Mucosa of descending colon (tissue), 3 donors: ENCODE results near the gene ASXL1. TPM values are rescaled to one million over a fixed set of nuclear protein-coding genes. Genes with fewer than 3 reads are reported as not detected.
"Not testable (repeated sequence)": the region's sequence is repeated elsewhere in the genome, so short reads cannot be mapped to it uniquely, and the experiment has no call there.

Experiments used
- ATAC-seq: fragments of 200-7000 bp; cut with Tn5 transposase; one replicate; pipeline ENCODE4 v1.9.1; 2020; ENCODE audit warnings: mild to moderate bottlenecking, moderate library complexity
- DNase-seq, 3 donors: peaks; one replicate each; pipeline ENCODE4 v3.0.0-alpha.2; 2020
- H3K36me3 ChIP-seq: fragments of 200-600 bp; one replicate; pipeline ENCODE4 v1.8.0; 2021; ENCODE audit warnings: low read depth, mild to moderate bottlenecking
- H3K4me1 ChIP-seq: fragments of 200-600 bp; one replicate; pipeline ENCODE4 v1.8.0; 2021; ENCODE audit warnings: low read depth, mild to moderate bottlenecking
- H3K4me3 ChIP-seq: fragments of 200-600 bp; one replicate; pipeline ENCODE4 v1.8.0; 2021; ENCODE audit warnings: mild to moderate bottlenecking
- H3K9me3 ChIP-seq: fragments of 200-600 bp; one replicate; pipeline ENCODE4 v1.8.0; 2021; ENCODE audit warnings: mild to moderate bottlenecking
- CTCF ChIP-seq: fragments of 200-600 bp; IDR thresholded peaks from one replicate; pipeline ENCODE4 v1.8.0; 2022; ENCODE audit warnings: antibody characterized with exemption, mild to moderate bottlenecking
- intact Hi-C, 2 donors: fragments of 100-400 bp; cut with DNase I in 1 of 2; cut with micrococcal nuclease in 1 of 2; formaldehyde crosslinking; loops; one replicate each; pipeline versions ENCODE4 v1.11.0 to v1.11.1; 2022; cut with DNase I, micrococcal nuclease
- total RNA-seq, 3 donors: library from RNA; stranded (reverse); fragmentation: NEBNext Ultra II Directional in 2 of 3; extraction: Animal tissue kit (Norgen Biotek cat#: 25700) in 2 of 3; gene quantifications; one replicate each; pipeline versions ENCODE4 v1.2.1 to v1.2.4, GENCODE V29; 2021 to 2023
- donor health status: DM: no; HTN: no; CAD: no; lungs with moderate emphysema.
- donor health status: DM: no; HTN: no; CAD: no.
- donor health status: DM: no; HTN: yes; CAD: no.

The ASXL1 gene
- total RNA-seq, 3 donors from 2014 or later, result 47.4 to 78.9 (median 52.3) TPM

- H3K4me1 ChIP-seq, result no peaks in the 10 kb centered on the region
- no peak for ATAC-seq
Observed at GRCh38 chr20:32395066-32395465, 36.9 kb downstream of the ASXL1 start.

GRCh38 chr20:32396646-32397160, 38.6 kb downstream of the ASXL1 start:
- no peak overlapping the region for H3K4me3 ChIP-seq
- no peaks in the 10 kb centered on the region for H3K9me3 ChIP-seq
- intact Hi-C loops, result no loop called here
- ATAC-seq (no peak), DNase-seq (no peak)
- TF ChIP-seq CTCF, result no peak
- no peaks in the 10 kb centered on the region for H3K4me1 ChIP-seq
- no peaks in the 10 kb centered on the region for H3K36me3 ChIP-seq

More at GRCh38 chr20:32395066-32395465, 36.9 kb downstream of the ASXL1 start:
- no peak for TF ChIP-seq CTCF
- Histone ChIP-seq H3K9me3 (no peaks in the 10 kb centered on the region), H3K4me3 (no peak overlapping the region), H3K36me3 (no peaks in the 10 kb centered on the region)
- intact Hi-C loops, result no loop called here
- DNase-seq, result no peak

- no peak for ATAC-seq
- intact Hi-C loops, result no loop called here
Observed at GRCh38 chr20:32397567-32398084, 39.5 kb downstream of the ASXL1 start.

GRCh38 chr20:32400476-32400875, 42.3 kb downstream of the ASXL1 start:
- no peaks in the 10 kb centered on the region for H3K4me1 ChIP-seq
- DNase-seq (no peak), ATAC-seq (no peak)
- intact Hi-C loops, result no loop called here
- TF ChIP-seq CTCF, result no peak
- no peaks in the 10 kb centered on the region for H3K36me3 ChIP-seq
- no peak overlapping the region for H3K4me3 ChIP-seq
- no peaks in the 10 kb centered on the region for H3K9me3 ChIP-seq

More at GRCh38 chr20:32397567-32398084, 39.5 kb downstream of the ASXL1 start:
- no peaks in the 10 kb centered on the region for H3K9me3 ChIP-seq
- DNase-seq, result no peak
- no peak for TF ChIP-seq CTCF
- H3K4me3 ChIP-seq, result no peak overlapping the region
- H3K36me3 ChIP-seq, result no peaks in the 10 kb centered on the region
- no peaks in the 10 kb centered on the region for H3K4me1 ChIP-seq

- H3K4me1 ChIP-seq, result no peaks in the 10 kb centered on the region
- no peaks in the 10 kb centered on the region for H3K9me3 ChIP-seq
- no peak overlapping the region for H3K4me3 ChIP-seq
- TF ChIP-seq CTCF, result no peak
- ATAC-seq (no peak), DNase-seq (no peak)
- intact Hi-C loops, result no loop called here
- H3K36me3 ChIP-seq, result no peaks in the 10 kb centered on the region
Observed at GRCh38 chr20:32404017-32404416, 45.9 kb downstream of the ASXL1 start.

- no peaks in the 10 kb centered on the region for H3K4me1 ChIP-seq
- no peak for TF ChIP-seq CTCF
- intact Hi-C loops, result no loop called here
- H3K9me3 ChIP-seq, result no peaks in the 10 kb centered on the region
- no peak overlapping the region for H3K4me3 ChIP-seq
- DNase-seq (no peak), ATAC-seq (no peak)
- no peaks in the 10 kb centered on the region for H3K36me3 ChIP-seq
Observed at GRCh38 chr20:32406701-32407100, 48.6 kb downstream of the ASXL1 start.

- DNase-seq, H3K4me3 ChIP-seq, H3K9me3 ChIP-seq, H3K36me3 ChIP-seq, intact Hi-C loops, H3K4me1 ChIP-seq: not testable (repeated sequence)
- ATAC-seq, result peak; percentile 62
Observed at GRCh38 chr20:32407131-32407750, 49.1 kb downstream of the ASXL1 start.
